Activated CD8-positive, alpha-beta T cell treated with anti-CD3 and anti-CD28 coated beads for 36 hours (primary cell): ENCODE results near the gene IRF2. TPM values are rescaled to one million over a fixed set of nuclear protein-coding genes. Genes with fewer than 3 reads are reported as not detected.

Experiments used
- ATAC-seq: fragments of 200-7000 bp; cut with Tn5 transposase; one replicate; pipeline ENCODE4 v1.10.0; 2021; ENCODE audit warnings: mild to moderate bottlenecking, moderate library complexity
- CTCF ChIA-PET: fragments of 350-600 bp; sonication (Branson Sonifier 250); formaldehyde crosslinking; loops from one replicate; lab custom pipeline; 2021; ENCODE audit warnings: antibody characterized with exemption; lab: Charles Lee
- POLR2A ChIA-PET: fragments of 350-600 bp; sonication (Branson Sonifier 250); formaldehyde crosslinking; loops from one replicate; lab custom pipeline; 2021; ENCODE audit warnings: antibody characterized with exemption; lab: Charles Lee
- DNase-seq: peaks from one replicate; pipeline ENCODE4 v3.0.0-alpha.2; 2020
- H3K27ac Mint-ChIP-seq: one replicate; pipeline ENCODE4 v1.8.0; 2021; ENCODE audit warnings: mild to moderate bottlenecking, mixed read lengths
- H3K27me3 Mint-ChIP-seq: one replicate; pipeline ENCODE4 v1.8.0; 2021; ENCODE audit warnings: mixed read lengths
- H3K36me3 Mint-ChIP-seq: one replicate; pipeline ENCODE4 v1.8.0; 2021; ENCODE audit warnings: low read depth, mixed read lengths
- H3K4me1 Mint-ChIP-seq: one replicate; pipeline ENCODE4 v1.8.0; 2021; ENCODE audit warnings: low read depth, mixed read lengths
- H3K4me3 Mint-ChIP-seq: one replicate; pipeline ENCODE4 v1.8.0; 2021; ENCODE audit warnings: mild to moderate bottlenecking, moderate library complexity, mixed read lengths
- H3K9me3 Mint-ChIP-seq: one replicate; pipeline ENCODE4 v1.8.0; 2021; ENCODE audit warnings: mixed read lengths
- intact Hi-C: fragments of 100-400 bp; cut with micrococcal nuclease; formaldehyde crosslinking; loops from one replicate; pipeline ENCODE4 v1.10.0; 2022
- total RNA-seq, 2 experiments: library from RNA; stranded (reverse); gene quantifications; one replicate each; pipeline ENCODE4 v1.2.3, GENCODE V29; 2021
- TF ChIP-seq, protein P1 (sequence below): fragments of 200-600 bp; IDR thresholded peaks from one replicate; pipeline ENCODE4 v1.8.0; 2022; ENCODE audit warnings: antibody characterized with exemption, mild to moderate bottlenecking

The IRF2 gene
- total RNA-seq, 2 experiments from 2014 or later = 48.1 to 56.4 TPM

DNA sequence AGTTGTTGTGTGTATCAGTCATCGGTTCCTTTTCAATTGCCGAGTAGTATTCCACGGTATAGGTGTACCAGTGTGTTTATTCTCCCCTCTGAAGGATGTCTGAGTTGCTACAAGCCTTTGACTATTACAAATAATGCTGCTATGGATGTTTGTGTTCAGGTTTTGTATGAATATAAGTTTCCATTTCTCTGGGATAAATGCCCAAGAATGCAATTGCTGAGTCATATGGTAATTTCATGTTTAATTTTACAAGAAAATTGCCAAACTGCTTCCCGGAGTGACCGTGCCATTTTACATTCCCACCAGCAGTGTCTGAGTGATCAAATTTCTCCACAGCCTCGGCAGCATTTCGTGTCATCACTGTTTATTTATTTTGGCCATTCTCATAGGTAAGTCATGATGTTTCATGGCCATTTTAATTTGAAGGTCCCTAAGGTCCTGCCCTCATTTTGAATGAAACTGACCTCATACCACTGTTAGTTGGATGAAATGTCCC, 73.9 kb downstream of the IRF2 start:
- Mint-ChIP-seq H3K4me3 (no peak overlapping the region), H3K27me3 (no peaks in the 10 kb centered on the region), H3K4me1 (peaks cover 53% of the 10 kb centered on the region), H3K9me3 (no peaks in the 10 kb centered on the region), H3K27ac (peak overlapping the region; percentile 10), H3K36me3 (peaks cover 59% of the 10 kb centered on the region)
- ATAC-seq (no peak), DNase-seq (no peak)
- POLR2A ChIA-PET = no interaction called here
- CTCF ChIA-PET = no interaction called here
- TF ChIP-seq, protein P1, sequence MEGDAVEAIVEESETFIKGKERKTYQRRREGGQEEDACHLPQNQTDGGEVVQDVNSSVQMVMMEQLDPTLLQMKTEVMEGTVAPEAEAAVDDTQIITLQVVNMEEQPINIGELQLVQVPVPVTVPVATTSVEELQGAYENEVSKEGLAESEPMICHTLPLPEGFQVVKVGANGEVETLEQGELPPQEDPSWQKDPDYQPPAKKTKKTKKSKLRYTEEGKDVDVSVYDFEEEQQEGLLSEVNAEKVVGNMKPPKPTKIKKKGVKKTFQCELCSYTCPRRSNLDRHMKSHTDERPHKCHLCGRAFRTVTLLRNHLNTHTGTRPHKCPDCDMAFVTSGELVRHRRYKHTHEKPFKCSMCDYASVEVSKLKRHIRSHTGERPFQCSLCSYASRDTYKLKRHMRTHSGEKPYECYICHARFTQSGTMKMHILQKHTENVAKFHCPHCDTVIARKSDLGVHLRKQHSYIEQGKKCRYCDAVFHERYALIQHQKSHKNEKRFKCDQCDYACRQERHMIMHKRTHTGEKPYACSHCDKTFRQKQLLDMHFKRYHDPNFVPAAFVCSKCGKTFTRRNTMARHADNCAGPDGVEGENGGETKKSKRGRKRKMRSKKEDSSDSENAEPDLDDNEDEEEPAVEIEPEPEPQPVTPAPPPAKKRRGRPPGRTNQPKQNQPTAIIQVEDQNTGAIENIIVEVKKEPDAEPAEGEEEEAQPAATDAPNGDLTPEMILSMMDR = no peak
- intact Hi-C loops = no loop called here

DNA sequence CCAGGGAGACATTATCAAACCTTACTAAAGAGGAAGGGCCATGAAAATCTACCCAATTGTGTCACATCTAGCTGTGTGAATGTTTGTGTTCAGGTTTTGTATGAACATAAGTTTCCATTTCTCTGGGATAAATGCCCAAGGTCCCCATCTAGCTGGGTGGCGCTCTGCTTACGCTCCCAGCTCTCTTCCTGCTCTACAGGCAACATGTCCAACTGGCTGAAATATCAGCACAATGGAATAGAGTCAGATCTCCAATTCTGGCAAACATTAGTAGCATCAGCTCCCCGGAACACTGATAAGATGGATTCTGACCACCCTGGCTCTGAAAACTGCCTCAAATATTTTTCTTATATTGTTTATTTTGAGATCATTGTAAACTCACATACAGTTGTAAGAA, 74.8 kb downstream of the IRF2 start:
- Mint-ChIP-seq H3K27me3 (no peaks in the 10 kb centered on the region), H3K4me3 (no peak overlapping the region), H3K4me1 (peaks cover 51% of the 10 kb centered on the region), H3K36me3 (peaks cover 58% of the 10 kb centered on the region), H3K27ac (no peak overlapping the region), H3K9me3 (no peaks in the 10 kb centered on the region)
- CTCF ChIA-PET = no interaction called here
- intact Hi-C loops = no loop called here
- DNase-seq (no peak), ATAC-seq (no peak)
- TF ChIP-seq, protein P1 = no peak
- POLR2A ChIA-PET = interaction anchor here (0.7 to 1.3 kb wide), 3 partner anchors 9 to 14 kb away, joined by 3 to 4 read pairs (median 4); no protein-coding TSS in a partner anchor

DNA sequence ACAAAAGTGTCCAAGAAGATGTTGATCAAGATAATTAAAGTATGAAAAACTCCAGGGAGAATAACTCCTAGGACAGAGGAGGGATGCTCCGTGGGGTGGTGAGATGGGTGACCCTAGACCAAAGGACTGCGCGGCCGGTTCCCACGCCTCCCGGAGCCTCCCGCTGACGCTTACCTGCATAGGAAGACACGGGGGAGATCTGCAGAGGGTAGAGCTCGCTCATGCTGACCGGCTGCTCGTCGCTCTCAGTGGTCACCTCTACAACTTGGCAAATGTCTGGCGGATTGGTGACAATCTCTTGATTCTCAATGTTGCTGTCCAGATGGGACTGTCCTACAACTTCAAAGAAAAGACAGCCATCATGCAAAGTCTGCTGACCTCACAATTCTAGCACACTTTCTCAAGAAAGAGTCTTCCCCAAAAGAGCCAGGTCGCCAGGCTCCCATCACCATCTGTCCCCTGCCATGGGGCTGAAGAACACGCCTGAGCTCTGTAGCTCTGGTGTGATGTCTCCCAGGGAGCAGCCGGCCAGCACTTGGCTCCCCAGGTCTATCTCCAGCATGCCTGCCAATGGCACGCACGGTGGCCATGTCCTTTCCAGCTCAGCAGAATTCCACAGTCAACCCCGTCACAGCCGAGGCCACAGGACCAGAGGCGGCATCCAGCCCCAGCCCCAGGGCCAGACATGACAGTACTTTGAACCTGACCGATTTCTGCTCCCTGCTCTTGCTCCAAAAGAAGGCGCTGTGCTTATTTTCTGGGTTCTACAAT, 75.4 kb downstream of the IRF2 start:
- CTCF ChIA-PET = no interaction called here
- POLR2A ChIA-PET = interaction anchor here (0.7 to 1.3 kb wide), 3 partner anchors 10 to 14 kb away, joined by 3 to 4 read pairs (median 4); no protein-coding TSS in a partner anchor
- H3K36me3 Mint-ChIP-seq = peaks cover 62% of the 10 kb centered on the region
- intact Hi-C loops = no loop called here
- no peaks in the 10 kb centered on the region for H3K27me3 Mint-ChIP-seq
- H3K4me3 Mint-ChIP-seq = no peak overlapping the region
- peaks cover 50% of the 10 kb centered on the region for H3K4me1 Mint-ChIP-seq
- H3K9me3 Mint-ChIP-seq = no peaks in the 10 kb centered on the region
- ATAC-seq = no peak
- no peak overlapping the region for H3K27ac Mint-ChIP-seq
- DNase-seq = no peak
- TF ChIP-seq, protein P1 = no peak

DNA sequence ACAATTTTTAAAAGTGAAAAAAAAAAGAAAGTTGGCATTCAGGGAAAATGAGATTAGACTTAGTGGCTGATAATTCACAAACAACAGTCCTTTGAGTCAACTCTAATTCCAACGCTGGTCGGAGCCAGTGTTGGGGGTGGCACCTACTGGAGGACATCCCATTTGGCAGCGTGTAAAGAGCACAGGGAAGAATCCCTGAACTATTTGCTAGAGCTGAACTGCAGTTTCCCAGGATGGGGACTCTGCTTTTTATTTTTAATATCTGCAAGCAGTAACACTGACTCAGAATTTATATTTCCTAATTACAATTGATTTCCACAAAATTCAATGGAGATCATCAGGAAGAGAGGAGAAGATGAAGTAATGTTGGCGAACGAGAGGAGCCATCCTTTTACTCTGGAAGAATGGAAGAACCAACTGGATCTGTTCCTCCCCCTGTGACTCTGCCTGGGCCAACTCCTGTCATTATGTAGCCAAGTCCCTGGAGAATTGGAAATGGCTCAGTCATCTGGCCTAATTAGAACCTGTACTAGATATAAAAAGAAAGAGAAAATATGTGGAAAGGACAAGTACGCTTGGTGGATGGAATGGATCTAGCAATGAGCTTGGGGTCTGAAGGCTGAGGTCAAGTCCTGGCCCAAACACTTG, 76.7 kb downstream of the IRF2 start:
- H3K9me3 Mint-ChIP-seq = no peaks in the 10 kb centered on the region
- H3K27me3 Mint-ChIP-seq = no peaks in the 10 kb centered on the region
- intact Hi-C loops = no loop called here
- POLR2A ChIA-PET = no interaction called here
- H3K36me3 Mint-ChIP-seq = peaks cover 57% of the 10 kb centered on the region
- ATAC-seq (no peak), DNase-seq (no peak)
- TF ChIP-seq, protein P1 = no peak
- H3K4me1 Mint-ChIP-seq = peaks cover 37% of the 10 kb centered on the region
- H3K27ac Mint-ChIP-seq = no peak overlapping the region
- CTCF ChIA-PET = interaction anchor here (0.6 kb wide), 1 partner anchor 18 kb away, joined by 3 read pairs; no protein-coding TSS in a partner anchor
- no peak overlapping the region for H3K4me3 Mint-ChIP-seq
